ENCODE data around the gene DUSP7. TPM values are rescaled to one million over a fixed set of nuclear protein-coding genes. Genes with fewer than 3 reads are reported as not detected.

Gene DUSP7
- total RNA-seq, 1 experiment from 2014 or later, result 40.9 TPM

GRCh38 chr3:52091586-52092270 lies 35.4 kb upstream of the DUSP7 start:
- H2AFZ ChIP-seq (ENCODE audit: low read length), result no peak overlapping the region
- H3K27ac ChIP-seq (ENCODE audit: low read length), result no peak overlapping the region
- no peaks in the 10 kb centered on the region for H3F3A ChIP-seq (ENCODE audit: low read length, unreplicated experiment)
- intact Hi-C loops (cut with micrococcal nuclease), result no loop called here
- TF ChIP-seq EZH2 (IDR thresholded peaks at IDR 0.05; ENCODE audit: low read length, unreplicated experiment) (no peak), EZH2phosphoT487 (IDR thresholded peaks at IDR 0.05; ENCODE audit: borderline replicate concordance, low read length) (no peak)
- TF ChIP-seq, protein P1, sequence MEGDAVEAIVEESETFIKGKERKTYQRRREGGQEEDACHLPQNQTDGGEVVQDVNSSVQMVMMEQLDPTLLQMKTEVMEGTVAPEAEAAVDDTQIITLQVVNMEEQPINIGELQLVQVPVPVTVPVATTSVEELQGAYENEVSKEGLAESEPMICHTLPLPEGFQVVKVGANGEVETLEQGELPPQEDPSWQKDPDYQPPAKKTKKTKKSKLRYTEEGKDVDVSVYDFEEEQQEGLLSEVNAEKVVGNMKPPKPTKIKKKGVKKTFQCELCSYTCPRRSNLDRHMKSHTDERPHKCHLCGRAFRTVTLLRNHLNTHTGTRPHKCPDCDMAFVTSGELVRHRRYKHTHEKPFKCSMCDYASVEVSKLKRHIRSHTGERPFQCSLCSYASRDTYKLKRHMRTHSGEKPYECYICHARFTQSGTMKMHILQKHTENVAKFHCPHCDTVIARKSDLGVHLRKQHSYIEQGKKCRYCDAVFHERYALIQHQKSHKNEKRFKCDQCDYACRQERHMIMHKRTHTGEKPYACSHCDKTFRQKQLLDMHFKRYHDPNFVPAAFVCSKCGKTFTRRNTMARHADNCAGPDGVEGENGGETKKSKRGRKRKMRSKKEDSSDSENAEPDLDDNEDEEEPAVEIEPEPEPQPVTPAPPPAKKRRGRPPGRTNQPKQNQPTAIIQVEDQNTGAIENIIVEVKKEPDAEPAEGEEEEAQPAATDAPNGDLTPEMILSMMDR (conservative IDR thresholded peaks at IDR 0.05; ENCODE audit: low read depth, low read length), result no peak
- H3K36me3 ChIP-seq (ENCODE audit: low read depth, low read length), result peaks cover 14% of the 10 kb centered on the region; the same call in 1 of the 2 replicates
- peaks cover 16% of the 10 kb centered on the region for H3K4me1 ChIP-seq (ENCODE audit: insufficient read depth, low read length)
- no peaks in the 10 kb centered on the region for H3K27me3 ChIP-seq (ENCODE audit: low read length)
- ATAC-seq, result no peak
- ChIA-PET POLR2A (ENCODE audit: unreplicated experiment) (interaction anchor here (0.6 kb wide), 1 partner anchor 45 kb away, joined by 4 read pairs; no protein-coding TSS in a partner anchor), CTCF (no interaction called here)
- H3K9me3 ChIP-seq (ENCODE audit: low read length), result no peaks in the 10 kb centered on the region
- no peaks in the 10 kb centered on the region for H3K79me2 ChIP-seq (ENCODE audit: low read length)
- DNase-seq, result no peak
- H3K4me3 ChIP-seq (ENCODE audit: low read length), result no peak overlapping the region
- no peak overlapping the region for H3K9ac ChIP-seq (ENCODE audit: low read length)
- H3K4me2 ChIP-seq (ENCODE audit: low read length), result no peak overlapping the region
- BruUV-seq (replicated peaks), result no TSS peak
- H3K9me2 ChIP-seq (replicated peaks; ENCODE audit: low read length), result no peaks in the 10 kb centered on the region
- no peaks in the 10 kb centered on the region for H4K20me1 ChIP-seq (ENCODE audit: low read length)

DNA sequence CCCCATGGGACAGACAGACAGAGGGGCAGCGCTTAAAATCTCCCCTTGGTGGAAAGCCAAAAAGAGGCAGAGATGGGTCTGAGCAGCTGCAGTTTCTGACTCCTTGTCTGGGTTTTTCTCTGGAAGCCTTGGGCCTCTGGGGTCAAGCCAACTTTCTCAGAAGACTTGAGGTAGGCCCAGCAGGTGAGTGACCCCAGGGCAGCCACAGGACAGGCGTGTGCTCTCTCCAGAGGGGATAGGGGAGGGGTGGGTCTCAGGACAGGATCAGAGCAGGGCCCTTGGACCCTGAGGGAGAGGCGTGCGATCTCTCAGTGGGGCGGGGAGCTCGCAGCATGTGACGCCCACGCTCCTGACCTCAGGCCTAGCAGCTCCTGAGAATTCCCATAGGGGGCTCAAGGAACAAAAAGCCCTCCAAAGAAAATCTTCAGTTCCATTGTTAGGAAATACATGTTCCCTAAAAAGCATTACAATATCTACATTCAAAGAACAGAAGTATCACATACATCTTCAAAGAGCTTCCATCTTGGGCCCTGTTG lies 34.6 kb upstream of the DUSP7 start:
- Histone ChIP-seq H3K9me3 (ENCODE audit: low read length) (no peaks in the 10 kb centered on the region), H3K4me1 (ENCODE audit: insufficient read depth, low read length) (peaks cover 16% of the 10 kb centered on the region), H3K36me3 (ENCODE audit: low read depth, low read length) (peaks cover 8% of the 10 kb centered on the region; the same call in 1 of the 2 replicates), H3K79me2 (ENCODE audit: low read length) (no peaks in the 10 kb centered on the region), H3K9ac (ENCODE audit: low read length) (no peak overlapping the region), H3K4me3 (ENCODE audit: low read length) (no peak overlapping the region), H3K27me3 (ENCODE audit: low read length) (no peaks in the 10 kb centered on the region), H3K9me2 (replicated peaks; ENCODE audit: low read length) (no peaks in the 10 kb centered on the region), H3K27ac (ENCODE audit: low read length) (peak overlapping the region; percentile 73; the same call in 1 of the 2 replicates), H4K20me1 (ENCODE audit: low read length) (no peaks in the 10 kb centered on the region), H2AFZ (ENCODE audit: low read length) (no peak overlapping the region), H3F3A (ENCODE audit: low read length, unreplicated experiment) (no peaks in the 10 kb centered on the region), H3K4me2 (ENCODE audit: low read length) (no peak overlapping the region)
- intact Hi-C loops (cut with micrococcal nuclease), result no loop called here
- TF ChIP-seq, protein P1 (conservative IDR thresholded peaks at IDR 0.05; ENCODE audit: low read depth, low read length), result no peak
- no peak for TF ChIP-seq EZH2 (IDR thresholded peaks at IDR 0.05; ENCODE audit: low read length, unreplicated experiment)
- no peak for TF ChIP-seq EZH2phosphoT487 (IDR thresholded peaks at IDR 0.05; ENCODE audit: borderline replicate concordance, low read length)
- POLR2A ChIA-PET (ENCODE audit: unreplicated experiment), result no interaction called here
- ATAC-seq (no peak), DNase-seq (no peak)
- CTCF ChIA-PET, result no interaction called here
- no TSS peak for BruUV-seq (replicated peaks)
